Gastrocnemius medialis (tissue), 4 donors: ENCODE data around the gene FHOD3. TPM values are rescaled to one million over a fixed set of nuclear protein-coding genes. Genes with fewer than 3 reads are reported as not detected.

ENCODE experiments used
- ATAC-seq, 2 donors: fragments of 150-250 bp; one replicate each; pipeline ENCODE4 v1.9.1; 2016
- DNase-seq, 2 donors: peaks; one replicate each; pipeline ENCODE4 v3.0.0-alpha.2; 2019
- H3K27ac ChIP-seq, 4 donors: fragments of 200-600 bp; sonication (generic); 1 replicate in 1 of 4; 2 replicates in 3 of 4; pipeline ENCODE4 v1.5.1; 2016 to 2018; ENCODE audit warnings: mild to moderate bottlenecking in 2 of 4, moderate library complexity in 1 of 4
- H3K27me3 ChIP-seq, 3 donors: fragments of 200-600 bp; sonication (generic) in 2 of 3; 1 replicate in 1 of 3; 2 replicates in 2 of 3; pipeline versions ENCODE4 v1.5.1 to v1.6.0; 2016 to 2019; ENCODE audit warnings: mild to moderate bottlenecking in 1 of 3, moderate library complexity in 1 of 3
- H3K36me3 ChIP-seq, 2 donors: fragments of 200-600 bp; sonication (generic) in 1 of 2; one replicate each; pipeline ENCODE4 v1.5.1; 2017 to 2018
- H3K4me1 ChIP-seq, 2 donors: fragments of 200-600 bp; sonication (generic) in 1 of 2; one replicate each; pipeline ENCODE4 v1.5.1; 2016 to 2017; ENCODE audit warnings: mild to moderate bottlenecking in 2 of 2
- H3K4me3 ChIP-seq, 4 donors: fragments of 200-600 bp; sonication (generic) in 3 of 4; 1 replicate in 1 of 4; 2 replicates in 3 of 4; pipeline ENCODE4 v1.5.1; 2016 to 2019; ENCODE audit warnings: mild to moderate bottlenecking in 2 of 4
- H3K9me3 ChIP-seq, 3 donors: fragments of 200-600 bp; sonication (generic) in 2 of 3; 1 replicate in 1 of 3; 2 replicates in 2 of 3; pipeline ENCODE4 v1.5.1; 2016 to 2019
- POLR2A ChIP-seq, 2 donors: fragments of 450-650 bp; IDR thresholded peaks; one replicate each; pipeline ENCODE4 v1.6.1; 2017; ENCODE audit warnings: antibody characterized with exemption in 2 of 2, mild to moderate bottlenecking in 2 of 2, moderate library complexity in 2 of 2
- in situ Hi-C, 4 donors: fragments of 200-750 bp; cut with MboI; loops; one replicate each; pipeline versions ENCODE4 v1.15.0 to v1.8.0; 2017; ENCODE audit warnings: low sequenced_read_pairs in 4 of 4
- intact Hi-C: fragments of 100-400 bp; cut with DNase I; formaldehyde crosslinking; loops from one replicate; pipeline ENCODE4 v1.15.1; 2023; ENCODE audit warnings: low total_unique reads
- total RNA-seq, 4 donors: library from RNA; depleted of rRNA; stranded (reverse); fragments of >200 nt; gene quantifications; one replicate each; pipeline versions ENCODE4 v1.1.0 to v1.2.3, GENCODE V29; 2016
- TF ChIP-seq, protein P1 (sequence below), 5 experiments: fragments of 450-650 bp in 3 of 5; fragments of 200-600 bp in 2 of 5; sonication (generic) in 2 of 5; IDR thresholded peaks in 4 of 5; conservative IDR thresholded peaks in 1 of 5; 1 replicate in 4 of 5; 2 replicates in 1 of 5; pipeline ENCODE4 v1.5.1; 2016 to 2019; ENCODE audit warnings: antibody characterized with exemption in 5 of 5, mild to moderate bottlenecking in 3 of 5, moderate library complexity in 3 of 5

Gene FHOD3
- total RNA-seq, 4 donors from 2014 or later = 10.0 to 32.5 (median 17.0) TPM

DNA sequence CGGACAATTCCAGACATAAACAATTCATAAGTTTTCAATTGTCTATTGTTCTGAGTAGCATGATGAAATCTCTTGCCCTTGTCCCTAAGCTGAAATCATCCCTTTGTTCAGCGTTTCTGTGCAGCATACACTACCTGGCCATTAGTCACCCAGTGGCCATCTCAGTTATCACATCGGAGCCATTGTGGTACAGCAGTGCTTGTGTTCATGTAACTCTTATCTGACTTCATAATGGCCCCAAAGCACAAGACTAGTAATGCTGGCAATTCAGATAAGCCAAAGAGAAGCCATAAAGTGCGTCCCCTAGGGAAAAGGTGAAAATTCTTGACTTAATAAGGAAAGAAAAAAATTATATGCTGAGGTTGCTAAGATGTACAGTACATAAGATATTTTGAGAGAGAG lies 127.2 kb downstream of the FHOD3 start:
- Histone ChIP-seq H3K27ac (no peak overlapping the region), H3K4me3 (no peak overlapping the region), H3K4me1 (peaks cover 2 to 22% of the 10 kb centered on the region in 2 donors), H3K27me3 (no peaks in the 10 kb centered on the region), H3K36me3 (no peaks in the 10 kb centered on the region), H3K9me3 (no peaks in the 10 kb centered on the region)
- no peak for TF ChIP-seq POLR2A (IDR thresholded peaks at IDR 0.05)
- TF ChIP-seq, protein P1, sequence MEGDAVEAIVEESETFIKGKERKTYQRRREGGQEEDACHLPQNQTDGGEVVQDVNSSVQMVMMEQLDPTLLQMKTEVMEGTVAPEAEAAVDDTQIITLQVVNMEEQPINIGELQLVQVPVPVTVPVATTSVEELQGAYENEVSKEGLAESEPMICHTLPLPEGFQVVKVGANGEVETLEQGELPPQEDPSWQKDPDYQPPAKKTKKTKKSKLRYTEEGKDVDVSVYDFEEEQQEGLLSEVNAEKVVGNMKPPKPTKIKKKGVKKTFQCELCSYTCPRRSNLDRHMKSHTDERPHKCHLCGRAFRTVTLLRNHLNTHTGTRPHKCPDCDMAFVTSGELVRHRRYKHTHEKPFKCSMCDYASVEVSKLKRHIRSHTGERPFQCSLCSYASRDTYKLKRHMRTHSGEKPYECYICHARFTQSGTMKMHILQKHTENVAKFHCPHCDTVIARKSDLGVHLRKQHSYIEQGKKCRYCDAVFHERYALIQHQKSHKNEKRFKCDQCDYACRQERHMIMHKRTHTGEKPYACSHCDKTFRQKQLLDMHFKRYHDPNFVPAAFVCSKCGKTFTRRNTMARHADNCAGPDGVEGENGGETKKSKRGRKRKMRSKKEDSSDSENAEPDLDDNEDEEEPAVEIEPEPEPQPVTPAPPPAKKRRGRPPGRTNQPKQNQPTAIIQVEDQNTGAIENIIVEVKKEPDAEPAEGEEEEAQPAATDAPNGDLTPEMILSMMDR (IDR thresholded peaks at IDR 0.05 in 4 of 5, conservative IDR thresholded peaks at IDR 0.05 in 1 of 5) = no peak
- in situ Hi-C loops (no loop called here), intact Hi-C loops (loop anchor here (5.0 kb wide), 1 partner anchor 117 kb away; no protein-coding TSS in a partner anchor)
- no peak for ATAC-seq
- no peak for DNase-seq

DNA sequence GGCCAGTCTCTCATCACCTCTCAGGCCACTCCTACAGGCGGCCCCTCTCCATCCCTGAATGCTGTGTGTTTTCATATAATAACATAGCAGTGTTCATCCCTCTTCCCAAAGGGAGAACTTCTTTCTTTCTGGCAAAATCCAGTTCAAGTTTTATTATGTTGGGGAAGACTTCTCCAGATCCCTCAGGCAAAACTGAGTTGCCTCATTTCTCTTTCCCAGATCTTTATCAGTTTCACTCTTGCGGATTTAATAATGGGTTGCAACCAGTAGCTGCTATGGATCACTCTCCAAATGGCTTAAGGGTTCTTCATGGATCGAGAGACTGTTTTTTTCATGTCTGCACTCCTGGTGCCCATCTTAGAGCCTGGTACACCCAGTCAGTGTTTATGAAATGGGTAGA lies 129.9 kb downstream of the FHOD3 start:
- intact Hi-C loops (no loop called here), in situ Hi-C loops (no loop called here)
- H3K4me1 ChIP-seq = peaks cover 0 to 8% of the 10 kb centered on the region in 2 donors
- no peaks in the 10 kb centered on the region for H3K9me3 ChIP-seq
- no peak overlapping the region for H3K4me3 ChIP-seq
- no peaks in the 10 kb centered on the region for H3K27me3 ChIP-seq
- no peak overlapping the region for H3K27ac ChIP-seq
- ATAC-seq (no peak), DNase-seq (no peak)
- TF ChIP-seq, protein P1 (IDR thresholded peaks at IDR 0.05 in 4 of 5, conservative IDR thresholded peaks at IDR 0.05 in 1 of 5) = no peak
- TF ChIP-seq POLR2A (IDR thresholded peaks at IDR 0.05) = no peak
- no peaks in the 10 kb centered on the region for H3K36me3 ChIP-seq

DNA sequence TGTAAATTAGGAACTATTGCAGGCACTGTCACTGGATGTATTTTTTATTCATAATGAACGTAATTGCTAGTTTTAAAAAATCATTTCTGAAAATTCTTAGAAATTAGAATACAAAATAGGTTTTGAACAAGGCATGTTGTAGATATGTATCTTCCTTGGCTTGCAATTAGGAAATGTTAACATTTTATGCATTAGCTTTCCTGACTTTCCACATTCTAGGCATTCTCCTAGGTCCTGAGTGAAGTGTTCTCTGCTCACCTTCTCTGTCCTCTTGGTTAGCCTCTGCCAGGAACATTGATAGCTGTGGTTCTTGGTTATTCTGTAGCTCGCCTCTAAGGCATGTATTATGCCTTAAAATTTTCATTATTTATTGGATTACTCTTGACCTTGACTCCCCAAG lies 130.3 kb downstream of the FHOD3 start:
- intact Hi-C loops (no loop called here), in situ Hi-C loops (no loop called here)
- no peak for TF ChIP-seq POLR2A (IDR thresholded peaks at IDR 0.05)
- TF ChIP-seq, protein P1 (IDR thresholded peaks at IDR 0.05 in 4 of 5, conservative IDR thresholded peaks at IDR 0.05 in 1 of 5) = no peak
- Histone ChIP-seq H3K27ac (no peak overlapping the region), H3K9me3 (no peaks in the 10 kb centered on the region), H3K27me3 (no peaks in the 10 kb centered on the region), H3K4me3 (no peak overlapping the region), H3K36me3 (no peaks in the 10 kb centered on the region), H3K4me1 (peaks cover 0 to 8% of the 10 kb centered on the region in 2 donors)
- DNase-seq = no peak
- ATAC-seq = no peak

DNA sequence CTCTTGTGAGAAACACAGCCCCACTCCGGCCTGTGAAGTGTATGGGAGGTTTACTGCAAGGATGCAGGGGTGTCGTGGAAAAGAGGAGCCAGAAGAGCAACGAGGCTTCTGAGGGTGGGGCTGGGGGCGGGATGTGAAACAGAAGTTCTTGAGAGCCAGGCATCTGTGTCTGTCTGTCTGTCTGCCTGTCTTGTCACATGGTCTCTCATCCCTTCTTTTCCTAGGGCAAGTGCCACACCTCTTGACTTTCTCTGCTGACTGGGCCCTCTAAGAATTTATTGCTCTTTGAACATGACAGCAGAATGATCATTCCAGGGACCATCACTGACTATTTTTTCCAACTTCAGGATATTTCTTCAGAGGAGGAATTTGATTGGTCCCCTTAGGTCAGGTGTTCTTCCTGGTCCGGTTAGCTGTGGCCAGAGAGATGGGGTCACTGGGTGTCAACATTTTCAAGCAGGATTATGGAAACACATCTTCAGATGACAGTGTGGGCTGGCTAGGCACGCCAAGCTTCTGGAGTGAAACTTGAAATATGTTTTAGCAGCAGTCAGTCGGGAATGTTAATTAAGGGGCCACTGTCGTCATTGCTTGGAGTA lies 131.0 kb downstream of the FHOD3 start:
- no peak for DNase-seq
- intact Hi-C loops = no loop called here
- H3K27me3 ChIP-seq = no peaks in the 10 kb centered on the region
- ATAC-seq = no peak
- TF ChIP-seq POLR2A (IDR thresholded peaks at IDR 0.05) = no peak
- TF ChIP-seq, protein P1 (IDR thresholded peaks at IDR 0.05 in 4 of 5, conservative IDR thresholded peaks at IDR 0.05 in 1 of 5) = no peak
- peaks cover 0 to 8% of the 10 kb centered on the region in 2 donors for H3K4me1 ChIP-seq
- H3K36me3 ChIP-seq = no peaks in the 10 kb centered on the region
- in situ Hi-C loops = no loop called here
- H3K4me3 ChIP-seq = no peak overlapping the region
- no peaks in the 10 kb centered on the region for H3K9me3 ChIP-seq
- no peak overlapping the region for H3K27ac ChIP-seq
